ENCODE data around the gene LAMA5. TPM values are rescaled to one million over a fixed set of nuclear protein-coding genes. Genes with fewer than 3 reads are reported as not detected.

The LAMA5 gene
- polyA plus RNA-seq, 1 of the 3 experiments (the other 2 are of a cell fraction), result 27.2 TPM

GRCh38 chr20:62345681-62346370 lies 21.3 kb downstream of the LAMA5 start:
- no peaks in the 10 kb centered on the region for H3K4me1 ChIP-seq (ENCODE audit: control insufficient read depth in 1 of 2, insufficient read depth in 2 of 2, low read depth in 1 of 2, low read length in 1 of 2)
- no peak overlapping the region for H2AFZ ChIP-seq (ENCODE audit: low read depth)
- WGBS (ENCODE audit: low lambda C conversion rate), result 90% methylated on average over 18 of the region's 25 CpGs
- DNase-seq, result no peak
- no peak overlapping the region; a peak in 1 of 4 replicates for H3K27ac ChIP-seq (ENCODE audit: low read depth in 2 of 2, low read length in 1 of 2)
- H4K20me1 ChIP-seq (ENCODE audit: insufficient read depth), result no peaks in the 10 kb centered on the region
- H3K27me3 ChIP-seq (ENCODE audit: insufficient read depth), result no peaks in the 10 kb centered on the region
- CTCF ChIA-PET, result interaction anchor here (1.9 kb wide), 1 partner anchor 37 kb away, joined by 8 read pairs; no protein-coding TSS in a partner anchor
- H3K36me3 ChIP-seq (replicated peaks in 1 of 2; ENCODE audit: control insufficient read depth in 1 of 2, insufficient read depth in 2 of 2, low read length in 1 of 2), result peaks cover 17 to 36% of the 10 kb centered on the region in 2 experiments
- POLR2A ChIA-PET, result no interaction called here
- no peaks in the 10 kb centered on the region for H3F3A ChIP-seq (replicated peaks; ENCODE audit: insufficient read depth)
- TF ChIP-seq TEAD4 (IDR thresholded peaks at IDR 0.05; ENCODE audit: borderline replicate concordance, insufficient read depth) (no peak), FOXM1 (IDR thresholded peaks at IDR 0.05; ENCODE audit: low read depth) (no peak)
- no peak overlapping the region for H3K9ac ChIP-seq
- no peaks in the 10 kb centered on the region for H3K79me2 ChIP-seq (ENCODE audit: insufficient read depth)
- no peaks in the 10 kb centered on the region for H3K9me2 ChIP-seq
- H3K4me3 ChIP-seq (ENCODE audit: low read depth in 2 of 2, low read length in 1 of 2), result no peak overlapping the region
- H3K9me3 ChIP-seq, result no peaks in the 10 kb centered on the region
- H3K4me2 ChIP-seq, result no peak overlapping the region

DNA sequence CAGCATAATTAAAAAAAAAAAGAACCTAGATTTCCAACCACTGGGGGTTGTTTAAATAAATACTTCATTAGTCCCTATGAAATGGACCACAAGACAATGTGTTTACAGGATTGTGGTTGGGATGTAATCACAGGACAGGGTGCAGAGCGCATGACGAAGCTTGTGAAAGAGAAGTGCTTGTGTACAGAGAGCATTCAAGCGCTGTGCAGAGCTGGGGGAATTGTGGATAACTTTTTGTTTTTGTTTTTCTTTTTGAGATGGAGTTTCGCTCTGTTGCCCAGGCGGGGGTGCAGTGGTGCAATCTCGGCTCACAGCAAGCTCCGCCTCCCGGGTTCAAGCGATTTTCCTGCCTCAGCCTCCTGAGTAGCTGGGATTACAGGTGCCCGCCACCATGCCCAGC lies 22.3 kb downstream of the LAMA5 start:
- Histone ChIP-seq H3K79me2 (ENCODE audit: insufficient read depth) (no peaks in the 10 kb centered on the region), H3K4me1 (ENCODE audit: control insufficient read depth in 1 of 2, insufficient read depth in 2 of 2, low read depth in 1 of 2, low read length in 1 of 2) (no peaks in the 10 kb centered on the region), H3K9me3 (no peaks in the 10 kb centered on the region), H3K4me3 (ENCODE audit: low read depth in 2 of 2, low read length in 1 of 2) (no peak overlapping the region), H3F3A (replicated peaks; ENCODE audit: insufficient read depth) (no peaks in the 10 kb centered on the region), H3K9me2 (no peaks in the 10 kb centered on the region), H2AFZ (ENCODE audit: low read depth) (no peak overlapping the region), H4K20me1 (ENCODE audit: insufficient read depth) (no peaks in the 10 kb centered on the region), H3K36me3 (replicated peaks in 1 of 2; ENCODE audit: control insufficient read depth in 1 of 2, insufficient read depth in 2 of 2, low read length in 1 of 2) (peaks cover 23 to 37% of the 10 kb centered on the region in 2 experiments), H3K27me3 (ENCODE audit: insufficient read depth) (no peaks in the 10 kb centered on the region), H3K9ac (no peak overlapping the region), H3K4me2 (no peak overlapping the region), H3K27ac (ENCODE audit: low read depth in 2 of 2, low read length in 1 of 2) (no peak overlapping the region)
- ChIA-PET POLR2A (no interaction called here), CTCF (interaction anchor here (1.9 kb wide), 1 partner anchor 38 kb away, joined by 8 read pairs; no protein-coding TSS in a partner anchor)
- WGBS (ENCODE audit: low lambda C conversion rate), result 94% methylated on average over 10 of the region's 10 CpGs
- no peak for DNase-seq
- no peak for TF ChIP-seq SIN3A (IDR thresholded peaks at IDR 0.05; ENCODE audit: borderline replicate concordance, low read depth, low read length)
- TF ChIP-seq TAF1 (IDR thresholded peaks at IDR 0.05; ENCODE audit: borderline replicate concordance, low read depth, low read length), result no peak
- TF ChIP-seq CHD2 (IDR thresholded peaks at IDR 0.05; ENCODE audit: low read length, partially characterized antibody), result no peak
- TF ChIP-seq ELF1 (IDR thresholded peaks at IDR 0.05), result no peak
- TF ChIP-seq, protein P1, sequence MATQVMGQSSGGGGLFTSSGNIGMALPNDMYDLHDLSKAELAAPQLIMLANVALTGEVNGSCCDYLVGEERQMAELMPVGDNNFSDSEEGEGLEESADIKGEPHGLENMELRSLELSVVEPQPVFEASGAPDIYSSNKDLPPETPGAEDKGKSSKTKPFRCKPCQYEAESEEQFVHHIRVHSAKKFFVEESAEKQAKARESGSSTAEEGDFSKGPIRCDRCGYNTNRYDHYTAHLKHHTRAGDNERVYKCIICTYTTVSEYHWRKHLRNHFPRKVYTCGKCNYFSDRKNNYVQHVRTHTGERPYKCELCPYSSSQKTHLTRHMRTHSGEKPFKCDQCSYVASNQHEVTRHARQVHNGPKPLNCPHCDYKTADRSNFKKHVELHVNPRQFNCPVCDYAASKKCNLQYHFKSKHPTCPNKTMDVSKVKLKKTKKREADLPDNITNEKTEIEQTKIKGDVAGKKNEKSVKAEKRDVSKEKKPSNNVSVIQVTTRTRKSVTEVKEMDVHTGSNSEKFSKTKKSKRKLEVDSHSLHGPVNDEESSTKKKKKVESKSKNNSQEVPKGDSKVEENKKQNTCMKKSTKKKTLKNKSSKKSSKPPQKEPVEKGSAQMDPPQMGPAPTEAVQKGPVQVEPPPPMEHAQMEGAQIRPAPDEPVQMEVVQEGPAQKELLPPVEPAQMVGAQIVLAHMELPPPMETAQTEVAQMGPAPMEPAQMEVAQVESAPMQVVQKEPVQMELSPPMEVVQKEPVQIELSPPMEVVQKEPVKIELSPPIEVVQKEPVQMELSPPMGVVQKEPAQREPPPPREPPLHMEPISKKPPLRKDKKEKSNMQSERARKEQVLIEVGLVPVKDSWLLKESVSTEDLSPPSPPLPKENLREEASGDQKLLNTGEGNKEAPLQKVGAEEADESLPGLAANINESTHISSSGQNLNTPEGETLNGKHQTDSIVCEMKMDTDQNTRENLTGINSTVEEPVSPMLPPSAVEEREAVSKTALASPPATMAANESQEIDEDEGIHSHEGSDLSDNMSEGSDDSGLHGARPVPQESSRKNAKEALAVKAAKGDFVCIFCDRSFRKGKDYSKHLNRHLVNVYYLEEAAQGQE (IDR thresholded peaks at IDR 0.05; ENCODE audit: low read depth, low read length), result no peak
- TF ChIP-seq MEF2A (IDR thresholded peaks at IDR 0.05; ENCODE audit: borderline replicate concordance, low read depth), result no peak
- no peak for TF ChIP-seq RFX5 (IDR thresholded peaks at IDR 0.05; ENCODE audit: low read length)
- TF ChIP-seq SMC3 (IDR thresholded peaks at IDR 0.05; ENCODE audit: low read depth, low read length), result no peak
- no peak for TF ChIP-seq TEAD4 (IDR thresholded peaks at IDR 0.05; ENCODE audit: borderline replicate concordance, insufficient read depth)
- no peak for TF ChIP-seq MXI1 (IDR thresholded peaks at IDR 0.05; ENCODE audit: low read depth, low read length)
- TF ChIP-seq, protein P2, sequence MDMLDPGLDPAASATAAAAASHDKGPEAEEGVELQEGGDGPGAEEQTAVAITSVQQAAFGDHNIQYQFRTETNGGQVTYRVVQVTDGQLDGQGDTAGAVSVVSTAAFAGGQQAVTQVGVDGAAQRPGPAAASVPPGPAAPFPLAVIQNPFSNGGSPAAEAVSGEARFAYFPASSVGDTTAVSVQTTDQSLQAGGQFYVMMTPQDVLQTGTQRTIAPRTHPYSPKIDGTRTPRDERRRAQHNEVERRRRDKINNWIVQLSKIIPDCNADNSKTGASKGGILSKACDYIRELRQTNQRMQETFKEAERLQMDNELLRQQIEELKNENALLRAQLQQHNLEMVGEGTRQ (IDR thresholded peaks at IDR 0.05; ENCODE audit: borderline replicate concordance, low read depth, low read length), result no peak
- no peak for TF ChIP-seq MAX (IDR thresholded peaks at IDR 0.05; ENCODE audit: low read depth)
- TF ChIP-seq NFIC (IDR thresholded peaks at IDR 0.05; ENCODE audit: borderline replicate concordance), result no peak
- no peak for TF ChIP-seq RXRA (IDR thresholded peaks at IDR 0.05; ENCODE audit: borderline replicate concordance, low read depth)
- TF ChIP-seq, protein P3, sequence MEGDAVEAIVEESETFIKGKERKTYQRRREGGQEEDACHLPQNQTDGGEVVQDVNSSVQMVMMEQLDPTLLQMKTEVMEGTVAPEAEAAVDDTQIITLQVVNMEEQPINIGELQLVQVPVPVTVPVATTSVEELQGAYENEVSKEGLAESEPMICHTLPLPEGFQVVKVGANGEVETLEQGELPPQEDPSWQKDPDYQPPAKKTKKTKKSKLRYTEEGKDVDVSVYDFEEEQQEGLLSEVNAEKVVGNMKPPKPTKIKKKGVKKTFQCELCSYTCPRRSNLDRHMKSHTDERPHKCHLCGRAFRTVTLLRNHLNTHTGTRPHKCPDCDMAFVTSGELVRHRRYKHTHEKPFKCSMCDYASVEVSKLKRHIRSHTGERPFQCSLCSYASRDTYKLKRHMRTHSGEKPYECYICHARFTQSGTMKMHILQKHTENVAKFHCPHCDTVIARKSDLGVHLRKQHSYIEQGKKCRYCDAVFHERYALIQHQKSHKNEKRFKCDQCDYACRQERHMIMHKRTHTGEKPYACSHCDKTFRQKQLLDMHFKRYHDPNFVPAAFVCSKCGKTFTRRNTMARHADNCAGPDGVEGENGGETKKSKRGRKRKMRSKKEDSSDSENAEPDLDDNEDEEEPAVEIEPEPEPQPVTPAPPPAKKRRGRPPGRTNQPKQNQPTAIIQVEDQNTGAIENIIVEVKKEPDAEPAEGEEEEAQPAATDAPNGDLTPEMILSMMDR (IDR thresholded peaks at IDR 0.05), result no peak
- TF ChIP-seq RAD21 (IDR thresholded peaks at IDR 0.05; ENCODE audit: low read length), result no peak
- no peak for TF ChIP-seq IRF3 (IDR thresholded peaks at IDR 0.05; ENCODE audit: low read depth, low read length)
